GM23248 (cell line): ENCODE measurements around the gene DHX36. TPM values are rescaled to one million over a fixed set of nuclear protein-coding genes. Genes with fewer than 3 reads are reported as not detected.
A peak's percentile ranks its signal among the peaks of the same experiment; 100 is the strongest.

Source experiments
- DNase-seq: peaks from one replicate; pipeline ENCODE4 v3.0.0-alpha.2; 2015
- H2AFZ ChIP-seq: fragments of 200-600 bp; sonication (generic); 2 replicates; pipeline ENCODE4 v1.6.1; 2016; ENCODE audit warnings: antibody characterized with exemption
- H3F3A ChIP-seq: fragments of 200-600 bp; sonication (generic); 2 replicates; pipeline ENCODE4 v1.6.1; 2016; ENCODE audit warnings: mild to moderate bottlenecking, antibody characterized with exemption, mixed run types; ENCODE audit not compliant: insufficient read depth
- H3K27ac ChIP-seq: fragments of 200-600 bp; sonication (generic); 2 replicates; pipeline ENCODE4 v1.5.1; 2016; ENCODE audit warnings: mild to moderate bottlenecking
- H3K27me3 ChIP-seq: fragments of 200-600 bp; sonication (generic); replicated peaks from 2 replicates; pipeline ENCODE4 v1.6.1; 2016; ENCODE audit warnings: mild to moderate bottlenecking; ENCODE audit not compliant: insufficient read depth
- H3K36me3 ChIP-seq: fragments of 200-600 bp; sonication (generic); 2 replicates; pipeline ENCODE4 v1.6.1; 2016; ENCODE audit warnings: low read depth, mild to moderate bottlenecking
- H3K4me1 ChIP-seq: fragments of 200-600 bp; sonication (generic); 2 replicates; pipeline ENCODE4 v1.6.1; 2016; ENCODE audit warnings: mild to moderate bottlenecking; ENCODE audit not compliant: insufficient read depth
- H3K4me2 ChIP-seq: fragments of 200-600 bp; sonication (generic); one replicate; pipeline ENCODE4 v1.6.1; 2016; ENCODE audit warnings: mild to moderate bottlenecking; ENCODE audit not compliant: unreplicated experiment
- H3K4me3 ChIP-seq: fragments of 200-600 bp; sonication (generic); 2 replicates; pipeline ENCODE4 v1.5.1; 2016; ENCODE audit warnings: mild to moderate bottlenecking
- H3K79me2 ChIP-seq: fragments of 200-600 bp; sonication (generic); 2 replicates; pipeline ENCODE4 v1.6.1; 2016; ENCODE audit warnings: mild to moderate bottlenecking; ENCODE audit not compliant: insufficient read depth
- H3K9ac ChIP-seq: fragments of 200-600 bp; sonication (generic); 2 replicates; pipeline ENCODE4 v1.6.1; 2016; ENCODE audit warnings: mild to moderate bottlenecking
- H3K9me2 ChIP-seq: fragments of 200-600 bp; sonication (generic); 2 replicates; pipeline ENCODE4 v1.6.1; 2016; ENCODE audit warnings: mixed run types, mild to moderate bottlenecking, moderate library complexity; ENCODE audit not compliant: insufficient read depth
- H3K9me3 ChIP-seq: fragments of 200-600 bp; sonication (generic); one replicate; pipeline ENCODE4 v1.6.1; 2017; ENCODE audit warnings: low read depth
- H4K20me1 ChIP-seq: fragments of 200-600 bp; sonication (generic); 2 replicates; pipeline ENCODE4 v1.6.0; 2016; ENCODE audit not compliant: insufficient read depth
- EZH2 ChIP-seq: fragments of 200-600 bp; sonication (generic); IDR thresholded peaks from 2 replicates; pipeline ENCODE4 v1.6.1; 2018; ENCODE audit warnings: antibody characterized with exemption, mild to moderate bottlenecking; ENCODE audit not compliant: insufficient read depth, poor library complexity, severe bottlenecking
- EZH2phosphoT487 ChIP-seq: fragments of 200-600 bp; sonication (generic); IDR thresholded peaks from 2 replicates; pipeline ENCODE4 v1.6.1; 2018; ENCODE audit warnings: antibody characterized with exemption, moderate library complexity, mild to moderate bottlenecking, low read depth; ENCODE audit not compliant: insufficient read depth
- WGBS, 2 experiments: methylation state at CpG; one replicate each; pipeline ENCODE4 v1.1.6; 2015 to 2017; ENCODE audit warnings: low lambda C conversion rate in 2 of 2, low coverage in 1 of 2; ENCODE audit errors: missing lambda C conversion rate in 2 of 2; 5-methylcytosine and 5-hydroxymethylcytosine counted together
- in situ Hi-C: fragments of 300-500 bp; cut with MboI; formaldehyde crosslinking; loops from 2 replicates; pipeline ENCODE4 v1.15.0; 2020
- polyA plus RNA-seq: library from polyadenylated mRNA; unstranded; fragments of >200 nt; fragmentation: Nextera tagmentation; extraction: Ambion mirVana; gene quantifications from 2 replicates; pipeline ENCODE4 v1.2.1, GENCODE V29; 2016
- total RNA-seq: library from RNA; depleted of rRNA; stranded (reverse); fragments of >200 nt; shearing (Covaris generic); gene quantifications from 2 replicates; pipeline ENCODE4 v1.2.3, GENCODE V29; 2014

Gene DHX36
- total and polyA plus RNA-seq, 2 experiments from 2014 or later: 15.8 to 22.5 TPM

GRCh38 chr3:154316974-154317767 is 7.1 kb downstream of the DHX36 start:
- no peak overlapping the region for H2AFZ ChIP-seq
- 73 to 74% methylated on average over 5 of the region's 5 CpGs for WGBS, 2 experiments
- no peak for TF ChIP-seq EZH2
- H3K27me3 ChIP-seq: no peaks in the 10 kb centered on the region
- H3K79me2 ChIP-seq: peaks cover 92% of the 10 kb centered on the region
- peaks cover 22% of the 10 kb centered on the region for H3F3A ChIP-seq
- in situ Hi-C loops: no loop called here
- no peaks in the 10 kb centered on the region for H3K9me3 ChIP-seq
- no peaks in the 10 kb centered on the region for H3K9me2 ChIP-seq
- peak overlapping the region; percentile 0 for H3K4me2 ChIP-seq
- 0 out of 2 replicates have a peak, but pooled peaks cover 4% of the 10 kb centered on the region for H4K20me1 ChIP-seq
- 0 out of 2 replicates have a peak overlapping the region, but pooled peaks have one; percentile 1 for H3K9ac ChIP-seq
- peaks cover 29% of the 10 kb centered on the region for H3K36me3 ChIP-seq
- DNase-seq: peak; percentile 45
- H3K4me3 ChIP-seq: no peak overlapping the region
- H3K4me1 ChIP-seq: peaks cover 13% of the 10 kb centered on the region
- peak overlapping the region; percentile 28 for H3K27ac ChIP-seq

GRCh38 chr3:154314152-154314551 is 10.1 kb downstream of the DHX36 start:
- H3K27me3 ChIP-seq: no peaks in the 10 kb centered on the region
- H3F3A ChIP-seq: peaks cover 22% of the 10 kb centered on the region
- H3K9ac ChIP-seq: no peak overlapping the region
- peaks cover 11% of the 10 kb centered on the region for H3K4me1 ChIP-seq
- H3K79me2 ChIP-seq: peaks cover 76% of the 10 kb centered on the region
- in situ Hi-C loops: no loop called here
- H3K4me2 ChIP-seq: no peak overlapping the region
- H3K27ac ChIP-seq: no peak overlapping the region
- no peak overlapping the region for H2AFZ ChIP-seq
- H3K9me3 ChIP-seq: no peaks in the 10 kb centered on the region
- no peak for TF ChIP-seq EZH2
- TF ChIP-seq EZH2phosphoT487: no peak
- no peaks in the 10 kb centered on the region for H3K9me2 ChIP-seq
- 0 out of 2 replicates have a peak, but pooled peaks cover 4% of the 10 kb centered on the region for H4K20me1 ChIP-seq
- WGBS, 2 experiments: 86 to 88% methylated on average over 1 of the region's 1 CpG
- H3K36me3 ChIP-seq: peaks cover 42% of the 10 kb centered on the region
- H3K4me3 ChIP-seq: no peak overlapping the region
- no peak for DNase-seq

- Histone ChIP-seq H3K79me2 (peaks cover 65% of the 10 kb centered on the region), H3K27me3 (no peaks in the 10 kb centered on the region), H3K4me3 (no peak overlapping the region), H3K9ac (no peak overlapping the region), H3K9me2 (no peaks in the 10 kb centered on the region), H3K4me2 (no peak overlapping the region), H3K4me1 (no peaks in the 10 kb centered on the region), H3K36me3 (peaks cover 61% of the 10 kb centered on the region), H4K20me1 (no peaks in the 10 kb centered on the region), H3K27ac (no peak overlapping the region), H3F3A (no peaks in the 10 kb centered on the region), H3K9me3 (no peaks in the 10 kb centered on the region), H2AFZ (no peak overlapping the region)
- TF ChIP-seq EZH2phosphoT487 (no peak), EZH2 (no peak)
- peak; percentile 57 for DNase-seq
- in situ Hi-C loops: no loop called here
Observed at GRCh38 chr3:154310840-154311239, 13.4 kb downstream of the DHX36 start.

- Histone ChIP-seq H3K9me2 (no peaks in the 10 kb centered on the region), H4K20me1 (no peaks in the 10 kb centered on the region), H2AFZ (no peak overlapping the region), H3K27me3 (no peaks in the 10 kb centered on the region), H3K4me2 (no peak overlapping the region), H3K9me3 (no peaks in the 10 kb centered on the region), H3K79me2 (peaks cover 36% of the 10 kb centered on the region), H3K36me3 (peaks cover 52% of the 10 kb centered on the region), H3K4me1 (peaks cover 11% of the 10 kb centered on the region), H3K27ac (no peak overlapping the region), H3F3A (peaks cover 6% of the 10 kb centered on the region), H3K9ac (no peak overlapping the region), H3K4me3 (no peak overlapping the region)
- TF ChIP-seq EZH2: no peak
- no peak for TF ChIP-seq EZH2phosphoT487
- in situ Hi-C loops: no loop called here
- DNase-seq: no peak
Observed at GRCh38 chr3:154307363-154307762, 16.9 kb downstream of the DHX36 start.
